HCT116 (cell line): ENCODE measurements around the gene ZNF483. TPM values are rescaled to one million over a fixed set of nuclear protein-coding genes. Genes with fewer than 3 reads are reported as not detected.
"Not testable (repeated sequence)": the region's sequence is repeated elsewhere in the genome, so short reads cannot be mapped to it uniquely, and the experiment has no call there.

Experiments
- ATAC-seq: fragments of 200-7000 bp; cut with Tn5 transposase; 2 replicates; pipeline ENCODE4 v1.9.1; 2020; ENCODE audit warnings: mild to moderate bottlenecking, moderate library complexity
- BruUV-seq: library from RNA; stranded (reverse); fragments of 400-500 nt; replicated peaks from 2 replicates; lab custom pipeline; 2021; lab: Mats Ljungman, UMichigan
- CTCF ChIA-PET: fragments of 300-600 bp; sonication (Branson Sonifier 250); formaldehyde crosslinking; loops from one replicate; lab custom pipeline; 2021; ENCODE audit warnings: antibody characterized with exemption; lab: Charles Lee
- POLR2A ChIA-PET: fragments of 300-600, 350-600 bp; sonication (Branson Sonifier 250); formaldehyde crosslinking; loops from one replicate; lab custom pipeline; 2021; ENCODE audit warnings: antibody characterized with exemption; lab: Charles Lee
- RAD21 ChIA-PET, 2 experiments: fragments of 300-600 bp; sonication (Branson Sonifier 250); formaldehyde crosslinking; loops; one replicate each; lab custom pipeline; 2023; ENCODE audit warnings: low total read pairs in 2 of 2; ENCODE audit not compliant: uncharacterized antibody in 2 of 2, unreplicated experiment in 2 of 2, low non-redundant PET in 1 of 2; lab: Charles Lee
- DNase-seq: peaks from one replicate; pipeline ENCODE4 v3.0.0-alpha.2; 2010; ENCODE audit warnings: low read depth, low spot score
- H2AFZ ChIP-seq: fragments of 200-600 bp; shearing (Covaris generic), sonication (generic); 2 replicates; pipeline ENCODE4 v1.6.1; 2017; ENCODE audit warnings: low read depth, mixed run types, mixed read lengths, antibody characterized with exemption, low read length; ENCODE audit not compliant: poor library complexity, severe bottlenecking
- H3K27ac ChIP-seq: 2 replicates; pipeline ENCODE4 v1.5.1; 2012; ENCODE audit warnings: low read depth, low read length
- H3K27me3 ChIP-seq: fragments of 200-600 bp; sonication (generic); 2 replicates; pipeline ENCODE4 v1.6.1; 2016; ENCODE audit warnings: mixed run types, low read length, mixed read lengths; ENCODE audit not compliant: insufficient read depth
- H3K36me3 ChIP-seq, 2 experiments: fragments of 200-500 bp in 1 of 2; fragments of 200-600 bp in 1 of 2; sonication (Bioruptor generic) in 1 of 2; sonication (generic) in 1 of 2; 2 replicates each; pipeline versions ENCODE4 v1.5.1 to v1.6.1; 2014 to 2016; ENCODE audit warnings: low read length in 2 of 2, inconsistent platforms in 1 of 2, mixed read lengths in 1 of 2, mixed run types in 1 of 2; ENCODE audit not compliant: insufficient read depth in 2 of 2, control insufficient read depth in 1 of 2
- H3K4me1 ChIP-seq, 2 experiments: fragments of 200-600 bp in 1 of 2; sonication (generic) in 1 of 2; 2 replicates each; pipeline versions ENCODE4 v1.5.1 to v1.6.1; 2012 to 2017; ENCODE audit warnings: low read length in 2 of 2, inconsistent platforms in 1 of 2, mild to moderate bottlenecking in 1 of 2, mixed read lengths in 1 of 2, mixed run types in 1 of 2, moderate library complexity in 1 of 2; ENCODE audit not compliant: insufficient read depth in 2 of 2, control insufficient read depth in 1 of 2
- H3K4me2 ChIP-seq: fragments of 200-600 bp; sonication (generic); 2 replicates; pipeline ENCODE4 v1.6.1; 2017; ENCODE audit warnings: mixed run types, low read length, mixed read lengths
- H3K4me3 ChIP-seq, 2 experiments: fragments of 200-600 bp in 1 of 2; sonication (generic) in 1 of 2; replicated peaks in 1 of 2; 2 replicates each; pipeline ENCODE4 v1.5.1; 2011 to 2016; ENCODE audit warnings: low read length in 2 of 2, control low read depth in 1 of 2, low read depth in 1 of 2, mild to moderate bottlenecking in 1 of 2, mixed read lengths in 1 of 2, mixed run types in 1 of 2
- H3K79me2 ChIP-seq: fragments of 200-600 bp; sonication (generic); 2 replicates; pipeline ENCODE4 v1.6.1; 2017; ENCODE audit warnings: mild to moderate bottlenecking, mixed run types, low read length, moderate library complexity, mixed read lengths; ENCODE audit not compliant: insufficient read depth
- H3K9ac ChIP-seq: fragments of 200-600 bp; sonication (generic); 2 replicates; pipeline ENCODE4 v1.6.1; 2016; ENCODE audit warnings: low read length, mixed read lengths
- H3K9me2 ChIP-seq: fragments of 200-600 bp; sonication (generic), shearing (Covaris generic); 2 replicates; pipeline ENCODE4 v1.6.1; 2017; ENCODE audit warnings: mixed run types, mild to moderate bottlenecking, moderate library complexity; ENCODE audit not compliant: insufficient read depth
- H3K9me3 ChIP-seq, 2 experiments: fragments of 200-500 bp in 1 of 2; fragments of 200-600 bp in 1 of 2; sonication (Bioruptor generic) in 1 of 2; sonication (generic) in 1 of 2; 2 replicates each; pipeline ENCODE4 v1.6.1; 2014 to 2017; ENCODE audit warnings: low read length in 2 of 2, mixed read lengths in 2 of 2, inconsistent platforms in 1 of 2, low read depth in 1 of 2, mild to moderate bottlenecking in 1 of 2, mixed run types in 1 of 2, moderate library complexity in 1 of 2; ENCODE audit not compliant: control insufficient read depth in 1 of 2, insufficient read depth in 1 of 2
- H4K20me1 ChIP-seq: fragments of 200-600 bp; sonication (generic), shearing (Covaris generic); 2 replicates; pipeline ENCODE4 v1.6.1; 2017; ENCODE audit warnings: mixed run types, mild to moderate bottlenecking, moderate library complexity; ENCODE audit not compliant: insufficient read depth
- CBX3 ChIP-seq: IDR thresholded peaks from 2 replicates; pipeline ENCODE4 v1.6.1; 2012; ENCODE audit warnings: low read depth
- EGR1 ChIP-seq: IDR thresholded peaks from 2 replicates; pipeline ENCODE4 v1.6.1; 2012; ENCODE audit warnings: low read depth
- EZH2 ChIP-seq: fragments of 200-600 bp; sonication (generic); IDR thresholded peaks from 2 replicates; pipeline ENCODE4 v1.6.1; 2017; ENCODE audit warnings: antibody characterized with exemption, mixed run types
- EZH2phosphoT487 ChIP-seq: fragments of 200-600 bp; IDR thresholded peaks from 2 replicates; pipeline ENCODE4 v1.6.1; 2018; ENCODE audit warnings: antibody characterized with exemption, borderline replicate concordance
- JUND ChIP-seq: IDR thresholded peaks from 2 replicates; pipeline ENCODE4 v1.6.1; 2012
- MAX ChIP-seq: IDR thresholded peaks from 2 replicates; pipeline ENCODE4 v1.6.1; 2012
- RAD21 ChIP-seq: IDR thresholded peaks from 2 replicates; pipeline ENCODE4 v1.6.1; 2012; ENCODE audit warnings: low read depth, mild to moderate bottlenecking
- SIN3A ChIP-seq: IDR thresholded peaks from 2 replicates; pipeline ENCODE4 v1.6.1; 2012; ENCODE audit warnings: low read depth
- SP1 ChIP-seq: IDR thresholded peaks from 2 replicates; pipeline ENCODE4 v1.6.1; 2012; ENCODE audit warnings: low read depth
- SRF ChIP-seq: IDR thresholded peaks from 2 replicates; pipeline ENCODE4 v1.6.1; 2012; ENCODE audit warnings: low read depth
- TCF7L2 ChIP-seq: IDR thresholded peaks from 2 replicates; pipeline ENCODE4 v1.7.0; 2011; ENCODE audit warnings: borderline replicate concordance, inconsistent platforms; ENCODE audit not compliant: insufficient read depth, insufficient read length; ENCODE audit errors: extremely low read depth
- ZFX ChIP-seq: fragments of 450-650 bp; IDR thresholded peaks from 2 replicates; pipeline ENCODE4 v1.6.1; 2017
- intact Hi-C: fragments of 100-400 bp; cut with micrococcal nuclease; formaldehyde crosslinking; loops from 2 replicates; pipeline ENCODE4 v1.10.0; 2022
- total RNA-seq: library from RNA; stranded (reverse); gene quantifications from one replicate; pipeline ENCODE4 v1.2.1, GENCODE V29; 2021; ENCODE audit not compliant: unreplicated experiment
- TF ChIP-seq, protein P1 (sequence below): IDR thresholded peaks from 2 replicates; pipeline ENCODE4 v1.6.1; 2012
- TF ChIP-seq, protein P2 (sequence below): IDR thresholded peaks from 2 replicates; pipeline ENCODE4 v1.6.1; 2012; ENCODE audit warnings: low read depth
- TF ChIP-seq, protein P3 (sequence below): IDR thresholded peaks from 2 replicates; pipeline ENCODE4 v1.6.1; 2011; ENCODE audit warnings: mild to moderate bottlenecking, low read length, moderate library complexity; ENCODE audit not compliant: insufficient replicate concordance; ENCODE audit errors: extremely low read depth

ZNF483 gene
- total RNA-seq, 1 experiment from 2014 or later: 5.0 TPM

- H3K36me3 ChIP-seq: no peaks in the 10 kb centered on the region
- DNase-seq (no peak), ATAC-seq (no peak)
- no peak overlapping the region for H3K4me2 ChIP-seq
- H3K9me3 ChIP-seq: no peaks in the 10 kb centered on the region
- H4K20me1 ChIP-seq: no peaks in the 10 kb centered on the region
- H3K79me2 ChIP-seq: no peaks in the 10 kb centered on the region
- ChIA-PET POLR2A (no interaction called here), CTCF (no interaction called here), RAD21 (no interaction called here)
- H3K27me3 ChIP-seq: no peaks in the 10 kb centered on the region
- H3K9ac ChIP-seq: no peak overlapping the region
- H3K4me1 ChIP-seq: peaks cover 0 to 3% of the 10 kb centered on the region in 2 experiments; a peak in 1 of 4 replicates
- no peak overlapping the region for H2AFZ ChIP-seq
- intact Hi-C loops: no loop called here
- no peaks in the 10 kb centered on the region for H3K9me2 ChIP-seq
- no peak overlapping the region for H3K4me3 ChIP-seq
- TF ChIP-seq EGR1 (no peak), RAD21 (no peak), SRF (no peak), EZH2phosphoT487 (no peak), EZH2 (no peak), SP1 (no peak), CBX3 (no peak), MAX (no peak), TCF7L2 (no peak), JUND (no peak), ZFX (no peak), SIN3A (no peak)
- TF ChIP-seq, protein P1, sequence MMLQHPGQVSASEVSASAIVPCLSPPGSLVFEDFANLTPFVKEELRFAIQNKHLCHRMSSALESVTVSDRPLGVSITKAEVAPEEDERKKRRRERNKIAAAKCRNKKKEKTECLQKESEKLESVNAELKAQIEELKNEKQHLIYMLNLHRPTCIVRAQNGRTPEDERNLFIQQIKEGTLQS: no peak
- TF ChIP-seq, protein P2, sequence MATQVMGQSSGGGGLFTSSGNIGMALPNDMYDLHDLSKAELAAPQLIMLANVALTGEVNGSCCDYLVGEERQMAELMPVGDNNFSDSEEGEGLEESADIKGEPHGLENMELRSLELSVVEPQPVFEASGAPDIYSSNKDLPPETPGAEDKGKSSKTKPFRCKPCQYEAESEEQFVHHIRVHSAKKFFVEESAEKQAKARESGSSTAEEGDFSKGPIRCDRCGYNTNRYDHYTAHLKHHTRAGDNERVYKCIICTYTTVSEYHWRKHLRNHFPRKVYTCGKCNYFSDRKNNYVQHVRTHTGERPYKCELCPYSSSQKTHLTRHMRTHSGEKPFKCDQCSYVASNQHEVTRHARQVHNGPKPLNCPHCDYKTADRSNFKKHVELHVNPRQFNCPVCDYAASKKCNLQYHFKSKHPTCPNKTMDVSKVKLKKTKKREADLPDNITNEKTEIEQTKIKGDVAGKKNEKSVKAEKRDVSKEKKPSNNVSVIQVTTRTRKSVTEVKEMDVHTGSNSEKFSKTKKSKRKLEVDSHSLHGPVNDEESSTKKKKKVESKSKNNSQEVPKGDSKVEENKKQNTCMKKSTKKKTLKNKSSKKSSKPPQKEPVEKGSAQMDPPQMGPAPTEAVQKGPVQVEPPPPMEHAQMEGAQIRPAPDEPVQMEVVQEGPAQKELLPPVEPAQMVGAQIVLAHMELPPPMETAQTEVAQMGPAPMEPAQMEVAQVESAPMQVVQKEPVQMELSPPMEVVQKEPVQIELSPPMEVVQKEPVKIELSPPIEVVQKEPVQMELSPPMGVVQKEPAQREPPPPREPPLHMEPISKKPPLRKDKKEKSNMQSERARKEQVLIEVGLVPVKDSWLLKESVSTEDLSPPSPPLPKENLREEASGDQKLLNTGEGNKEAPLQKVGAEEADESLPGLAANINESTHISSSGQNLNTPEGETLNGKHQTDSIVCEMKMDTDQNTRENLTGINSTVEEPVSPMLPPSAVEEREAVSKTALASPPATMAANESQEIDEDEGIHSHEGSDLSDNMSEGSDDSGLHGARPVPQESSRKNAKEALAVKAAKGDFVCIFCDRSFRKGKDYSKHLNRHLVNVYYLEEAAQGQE: no peak
- TF ChIP-seq, protein P3, sequence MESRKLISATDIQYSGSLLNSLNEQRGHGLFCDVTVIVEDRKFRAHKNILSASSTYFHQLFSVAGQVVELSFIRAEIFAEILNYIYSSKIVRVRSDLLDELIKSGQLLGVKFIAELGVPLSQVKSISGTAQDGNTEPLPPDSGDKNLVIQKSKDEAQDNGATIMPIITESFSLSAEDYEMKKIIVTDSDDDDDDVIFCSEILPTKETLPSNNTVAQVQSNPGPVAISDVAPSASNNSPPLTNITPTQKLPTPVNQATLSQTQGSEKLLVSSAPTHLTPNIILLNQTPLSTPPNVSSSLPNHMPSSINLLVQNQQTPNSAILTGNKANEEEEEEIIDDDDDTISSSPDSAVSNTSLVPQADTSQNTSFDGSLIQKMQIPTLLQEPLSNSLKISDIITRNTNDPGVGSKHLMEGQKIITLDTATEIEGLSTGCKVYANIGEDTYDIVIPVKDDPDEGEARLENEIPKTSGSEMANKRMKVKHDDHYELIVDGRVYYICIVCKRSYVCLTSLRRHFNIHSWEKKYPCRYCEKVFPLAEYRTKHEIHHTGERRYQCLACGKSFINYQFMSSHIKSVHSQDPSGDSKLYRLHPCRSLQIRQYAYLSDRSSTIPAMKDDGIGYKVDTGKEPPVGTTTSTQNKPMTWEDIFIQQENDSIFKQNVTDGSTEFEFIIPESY: no peak
- no TSS peak for BruUV-seq
- H3K27ac ChIP-seq: no peak overlapping the region
Observed at GRCh38 chr9:111502506-111502905, 22.5 kb upstream of the ZNF483 start.

GRCh38 chr9:111511581-111511980 is 13.4 kb upstream of the ZNF483 start:
- H3K9ac ChIP-seq, H2AFZ ChIP-seq, CTCF ChIA-PET, intact Hi-C loops, H3K4me3 ChIP-seq, BruUV-seq, H3K27me3 ChIP-seq, H3K4me1 ChIP-seq, H3K79me2 ChIP-seq, H4K20me1 ChIP-seq, H3K27ac ChIP-seq, POLR2A ChIA-PET, H3K9me2 ChIP-seq, H3K4me2 ChIP-seq, H3K9me3 ChIP-seq, H3K36me3 ChIP-seq, ATAC-seq, RAD21 ChIA-PET, DNase-seq: not testable (repeated sequence)
